Esophagus squamous epithelium (tissue), 4 donors: ENCODE data around the gene PIK3AP1.

Experiments used
- POLR2A ChIP-seq, 4 donors: fragments of 450-650 bp; IDR thresholded peaks; one replicate each; pipeline ENCODE4 v1.6.1; 2017; ENCODE audit warnings: antibody characterized with exemption in 4 of 4, mild to moderate bottlenecking in 4 of 4, moderate library complexity in 3 of 4
- TF ChIP-seq, protein P1 (sequence below), 6 experiments: fragments of 450-650 bp in 4 of 6; fragments of 200-600 bp in 2 of 6; sonication (generic) in 2 of 6; IDR thresholded peaks; one replicate each; pipeline ENCODE4 v1.5.1; 2016 to 2019; ENCODE audit warnings: antibody characterized with exemption in 6 of 6, mild to moderate bottlenecking in 4 of 6, moderate library complexity in 4 of 6

DNA sequence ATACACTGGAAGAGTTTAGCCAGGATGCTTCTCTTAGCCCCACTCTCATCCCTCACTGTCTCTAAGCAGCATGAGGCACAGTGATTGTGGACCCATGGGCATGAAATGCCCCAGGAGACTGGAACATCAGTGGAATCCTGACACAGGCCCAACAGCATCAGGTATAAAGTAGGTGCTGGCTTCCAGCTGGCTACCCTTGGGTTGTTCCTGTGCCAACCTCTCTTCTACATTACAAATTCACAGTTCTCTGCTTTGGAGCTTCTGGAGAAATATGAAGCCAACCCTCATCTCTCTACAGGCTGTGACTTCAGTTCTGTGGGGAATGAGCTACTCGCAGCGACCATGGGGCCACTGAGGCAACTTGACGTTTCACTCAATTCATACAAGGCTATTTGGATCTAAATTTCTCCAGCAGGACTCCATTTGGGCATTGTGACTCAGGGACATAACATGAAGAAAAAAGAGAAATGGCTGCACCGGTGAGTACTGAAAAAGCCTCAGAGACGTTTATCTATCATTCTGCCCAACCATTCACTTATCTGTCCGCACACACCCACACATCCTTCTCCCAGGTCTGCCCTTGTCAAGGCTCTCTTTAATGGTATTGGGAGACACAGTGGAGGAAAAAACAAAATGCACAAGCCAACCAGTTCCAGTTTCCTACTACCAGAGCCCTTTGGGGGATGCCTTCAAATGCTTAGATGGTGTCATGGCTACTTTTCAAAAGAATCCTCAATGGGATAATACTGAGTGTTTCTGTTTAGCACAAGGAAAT, 98.1 kb downstream of the PIK3AP1 start:
- TF ChIP-seq, protein P1, sequence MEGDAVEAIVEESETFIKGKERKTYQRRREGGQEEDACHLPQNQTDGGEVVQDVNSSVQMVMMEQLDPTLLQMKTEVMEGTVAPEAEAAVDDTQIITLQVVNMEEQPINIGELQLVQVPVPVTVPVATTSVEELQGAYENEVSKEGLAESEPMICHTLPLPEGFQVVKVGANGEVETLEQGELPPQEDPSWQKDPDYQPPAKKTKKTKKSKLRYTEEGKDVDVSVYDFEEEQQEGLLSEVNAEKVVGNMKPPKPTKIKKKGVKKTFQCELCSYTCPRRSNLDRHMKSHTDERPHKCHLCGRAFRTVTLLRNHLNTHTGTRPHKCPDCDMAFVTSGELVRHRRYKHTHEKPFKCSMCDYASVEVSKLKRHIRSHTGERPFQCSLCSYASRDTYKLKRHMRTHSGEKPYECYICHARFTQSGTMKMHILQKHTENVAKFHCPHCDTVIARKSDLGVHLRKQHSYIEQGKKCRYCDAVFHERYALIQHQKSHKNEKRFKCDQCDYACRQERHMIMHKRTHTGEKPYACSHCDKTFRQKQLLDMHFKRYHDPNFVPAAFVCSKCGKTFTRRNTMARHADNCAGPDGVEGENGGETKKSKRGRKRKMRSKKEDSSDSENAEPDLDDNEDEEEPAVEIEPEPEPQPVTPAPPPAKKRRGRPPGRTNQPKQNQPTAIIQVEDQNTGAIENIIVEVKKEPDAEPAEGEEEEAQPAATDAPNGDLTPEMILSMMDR (IDR thresholded peaks at IDR 0.05), result no peak
- TF ChIP-seq POLR2A (IDR thresholded peaks at IDR 0.05), result no peak
